GM12875 (cell line): ENCODE measurements around the gene GPR132.
"Not testable (repeated sequence)": the region's sequence is repeated elsewhere in the genome, so short reads cannot be mapped to it uniquely, and the experiment has no call there.

Source experiments
- H3K4me3 ChIP-seq: one replicate; pipeline ENCODE4 v1.5.1; 2011; ENCODE audit warnings: low read depth, low read length, control low read depth
- TF ChIP-seq, protein P1 (sequence below): IDR thresholded peaks from 2 replicates; pipeline ENCODE4 v1.5.1; 2011; ENCODE audit warnings: low read depth, mild to moderate bottlenecking, control low read depth, inconsistent platforms, low read length, moderate library complexity, borderline replicate concordance; ENCODE audit not compliant: insufficient read depth

Gene GPR132, protein sequence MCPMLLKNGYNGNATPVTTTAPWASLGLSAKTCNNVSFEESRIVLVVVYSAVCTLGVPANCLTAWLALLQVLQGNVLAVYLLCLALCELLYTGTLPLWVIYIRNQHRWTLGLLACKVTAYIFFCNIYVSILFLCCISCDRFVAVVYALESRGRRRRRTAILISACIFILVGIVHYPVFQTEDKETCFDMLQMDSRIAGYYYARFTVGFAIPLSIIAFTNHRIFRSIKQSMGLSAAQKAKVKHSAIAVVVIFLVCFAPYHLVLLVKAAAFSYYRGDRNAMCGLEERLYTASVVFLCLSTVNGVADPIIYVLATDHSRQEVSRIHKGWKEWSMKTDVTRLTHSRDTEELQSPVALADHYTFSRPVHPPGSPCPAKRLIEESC

DNA sequence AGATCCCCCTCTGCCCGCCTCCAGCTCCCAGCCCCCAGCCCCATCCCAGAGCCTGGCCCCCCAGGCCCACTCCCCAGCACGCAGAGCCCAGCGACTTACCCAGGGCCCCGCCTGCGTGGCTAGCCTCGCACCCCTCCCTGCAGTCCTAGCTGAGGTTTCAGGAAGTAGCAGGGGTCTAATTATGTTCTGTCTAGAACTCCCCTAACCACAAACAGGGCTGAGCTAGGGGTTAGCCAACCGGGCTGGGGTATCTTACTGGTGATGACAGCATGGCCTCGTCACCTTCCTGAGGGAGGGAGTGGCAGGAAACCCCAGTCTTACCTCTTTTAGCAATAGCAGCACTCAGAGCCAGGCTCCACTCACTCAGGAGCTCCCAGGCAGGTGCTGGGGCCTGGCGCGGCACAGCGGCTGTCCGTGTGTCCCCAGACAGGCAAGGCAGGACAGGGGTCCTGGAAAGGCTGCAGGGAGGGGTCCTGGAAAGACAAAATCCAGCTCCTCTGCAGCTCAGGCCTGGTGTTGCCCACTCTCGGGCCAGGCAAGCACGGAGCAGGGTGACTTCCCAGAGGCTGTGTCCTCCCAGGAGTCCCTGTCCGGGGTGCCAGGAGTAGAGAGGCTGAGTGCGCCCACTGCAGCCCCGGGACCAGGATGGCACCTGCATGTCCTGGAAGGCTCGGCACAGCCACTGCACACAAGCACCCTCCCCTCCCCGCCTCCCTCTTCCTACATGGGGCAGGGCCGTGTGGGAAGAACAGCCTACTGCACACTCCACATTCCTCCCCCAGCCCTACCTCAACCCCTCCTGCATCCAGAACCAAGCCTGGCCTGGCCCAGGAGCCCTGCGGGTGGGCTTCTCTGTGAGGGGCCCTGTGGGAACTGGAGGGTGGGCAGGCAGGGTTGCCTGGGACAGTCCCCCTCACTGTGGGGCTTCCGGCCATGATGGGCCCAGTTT, at the start of gene GPR132:
TSS of gene GPR132 (minus strand) at position 151 of the 949 bp plus-strand sequence. CDS start 10,010 bp downstream, outside the sequence.
- peak within 1 kb of the TSS; percentile 68 for H3K4me3 ChIP-seq
- TF ChIP-seq, protein P1, sequence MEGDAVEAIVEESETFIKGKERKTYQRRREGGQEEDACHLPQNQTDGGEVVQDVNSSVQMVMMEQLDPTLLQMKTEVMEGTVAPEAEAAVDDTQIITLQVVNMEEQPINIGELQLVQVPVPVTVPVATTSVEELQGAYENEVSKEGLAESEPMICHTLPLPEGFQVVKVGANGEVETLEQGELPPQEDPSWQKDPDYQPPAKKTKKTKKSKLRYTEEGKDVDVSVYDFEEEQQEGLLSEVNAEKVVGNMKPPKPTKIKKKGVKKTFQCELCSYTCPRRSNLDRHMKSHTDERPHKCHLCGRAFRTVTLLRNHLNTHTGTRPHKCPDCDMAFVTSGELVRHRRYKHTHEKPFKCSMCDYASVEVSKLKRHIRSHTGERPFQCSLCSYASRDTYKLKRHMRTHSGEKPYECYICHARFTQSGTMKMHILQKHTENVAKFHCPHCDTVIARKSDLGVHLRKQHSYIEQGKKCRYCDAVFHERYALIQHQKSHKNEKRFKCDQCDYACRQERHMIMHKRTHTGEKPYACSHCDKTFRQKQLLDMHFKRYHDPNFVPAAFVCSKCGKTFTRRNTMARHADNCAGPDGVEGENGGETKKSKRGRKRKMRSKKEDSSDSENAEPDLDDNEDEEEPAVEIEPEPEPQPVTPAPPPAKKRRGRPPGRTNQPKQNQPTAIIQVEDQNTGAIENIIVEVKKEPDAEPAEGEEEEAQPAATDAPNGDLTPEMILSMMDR = no peak

DNA sequence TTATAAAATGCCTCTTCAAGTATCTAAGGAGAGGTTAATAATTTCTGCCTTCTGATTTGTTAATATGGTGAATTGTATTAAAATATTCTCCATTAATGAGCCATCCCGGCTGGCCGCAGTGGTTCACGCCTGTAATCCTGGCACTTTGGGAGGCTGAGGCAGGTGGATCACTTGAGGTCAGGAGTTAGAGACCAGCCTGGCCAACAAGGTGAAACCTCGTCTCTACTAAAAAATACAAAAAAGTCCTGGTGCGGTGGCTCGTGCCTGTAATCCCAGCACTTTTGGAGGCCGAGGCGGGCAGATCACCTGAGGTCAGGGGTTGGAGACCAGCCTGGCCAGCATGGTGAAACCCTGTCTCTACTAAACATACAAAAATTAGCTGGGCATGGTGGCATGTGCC, 44.0 kb upstream of the GPR132 start:
- not testable (repeated sequence) for H3K4me3 ChIP-seq

DNA sequence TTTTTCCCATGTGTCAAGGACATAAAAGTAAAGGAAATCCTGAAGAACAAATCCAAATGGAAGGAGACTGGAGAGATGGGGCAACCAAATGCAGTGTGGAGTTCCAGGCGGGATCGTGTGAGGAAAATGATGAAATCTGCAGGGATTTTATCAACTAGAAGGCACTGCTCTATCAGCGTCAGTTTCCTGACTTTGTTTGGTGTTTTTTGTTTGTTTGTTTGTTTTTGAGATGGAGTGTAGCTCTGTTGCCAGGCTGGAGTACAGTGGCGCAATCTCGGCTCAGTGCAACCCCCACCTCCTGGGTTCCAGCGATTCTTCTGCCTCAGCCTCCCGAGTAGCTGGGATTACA, 43.3 kb upstream of the GPR132 start:
- no peak overlapping the region for H3K4me3 ChIP-seq
- TF ChIP-seq, protein P1 = no peak

DNA sequence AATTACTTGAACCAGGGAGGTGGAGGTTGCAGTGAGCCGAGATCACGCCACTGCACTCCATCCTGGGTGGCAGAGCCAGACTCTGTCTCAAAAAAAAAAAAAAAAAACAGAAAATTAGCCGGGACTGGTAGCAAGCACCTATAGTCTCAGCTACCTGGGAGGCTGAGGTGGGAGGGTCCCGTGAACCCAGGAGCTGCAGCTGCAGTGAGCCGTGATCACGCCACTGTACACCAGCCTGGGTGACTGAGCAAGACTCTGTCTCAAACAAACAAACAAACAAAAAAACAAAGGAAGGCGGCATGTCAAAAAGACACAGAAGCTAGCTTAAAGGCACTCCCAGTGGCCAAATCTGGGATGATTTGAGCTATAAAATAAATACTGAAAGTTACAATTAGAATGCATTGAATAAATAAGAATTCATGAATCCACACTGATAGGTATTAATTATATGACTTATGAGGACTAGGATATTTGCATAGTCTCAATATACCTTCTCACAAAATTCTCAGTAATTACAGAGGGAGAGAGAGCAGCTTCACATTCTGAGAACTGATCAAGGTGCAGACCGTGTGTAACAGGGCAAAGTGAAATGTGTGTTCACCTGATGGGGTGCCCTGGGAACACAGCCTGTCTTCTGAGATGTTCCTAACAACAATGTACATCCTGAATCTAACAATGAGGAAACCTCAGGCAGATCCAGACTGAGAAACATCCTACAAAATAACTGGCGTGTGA, 42.7 kb upstream of the GPR132 start:
- TF ChIP-seq, protein P1 = no peak
- no peak overlapping the region for H3K4me3 ChIP-seq

DNA sequence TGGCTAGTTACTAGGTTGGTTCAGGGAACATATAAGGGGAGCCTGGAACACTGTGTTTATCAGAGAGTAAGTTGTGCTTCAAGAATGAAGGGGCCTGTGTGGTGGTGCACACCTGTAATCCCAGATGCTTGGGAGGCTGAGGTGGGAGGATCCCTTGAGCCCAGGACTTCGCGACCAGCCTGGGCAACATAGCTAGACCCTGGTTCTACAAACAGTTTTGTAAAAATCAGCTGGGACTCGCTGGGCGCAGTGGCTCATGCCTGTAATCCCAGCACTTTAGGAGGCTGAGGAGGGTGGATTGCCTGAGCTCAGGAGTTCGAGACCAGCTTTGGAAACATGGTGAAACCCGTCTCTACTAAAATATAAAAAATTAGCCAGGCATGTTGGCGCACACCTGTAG, 42.1 kb upstream of the GPR132 start:
- no peak overlapping the region for H3K4me3 ChIP-seq
- TF ChIP-seq, protein P1 = no peak

DNA sequence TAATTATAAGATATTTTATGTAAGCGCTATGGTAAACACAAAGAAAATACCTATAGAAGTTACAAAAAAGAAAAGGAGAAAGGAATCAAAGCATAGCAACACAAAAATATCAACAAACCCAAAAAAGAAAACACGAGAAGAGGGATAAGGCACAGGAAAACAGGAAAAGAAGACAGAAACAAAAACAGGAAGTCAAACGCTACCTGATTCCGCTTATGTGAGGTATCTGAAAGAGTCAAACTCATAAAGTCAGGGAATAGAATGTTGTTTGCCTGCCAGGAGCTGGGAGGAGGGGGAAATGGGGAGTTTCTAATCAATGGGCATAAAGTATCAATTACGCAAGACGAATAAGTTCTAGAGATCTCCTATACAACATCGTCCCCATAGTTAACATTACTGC, 39.9 kb upstream of the GPR132 start:
- TF ChIP-seq, protein P1 = no peak
- H3K4me3 ChIP-seq = no peak overlapping the region

DNA sequence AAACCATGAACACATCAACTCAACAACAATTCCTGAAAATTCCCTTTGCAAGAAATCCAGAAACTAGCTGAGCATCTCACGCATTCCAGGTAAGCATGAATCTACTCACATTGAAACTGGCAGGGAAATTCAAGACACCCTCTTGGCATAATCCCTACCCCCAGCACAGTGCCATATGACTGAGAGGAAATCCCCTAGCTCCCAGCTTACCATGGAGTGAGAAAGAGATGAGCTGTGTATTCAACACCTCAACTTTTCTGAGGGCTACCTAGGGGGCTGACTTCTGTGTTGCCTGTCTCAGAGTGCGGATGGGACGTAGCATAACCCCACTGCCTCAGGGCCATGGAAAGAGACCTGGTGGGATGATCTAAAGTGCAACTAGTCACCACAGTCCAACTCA, 37.7 kb upstream of the GPR132 start:
- TF ChIP-seq, protein P1 = no peak
- H3K4me3 ChIP-seq = no peak overlapping the region
